HG03159 (cell line): ENCODE results near the gene TENM4.

Experiments
- ATAC-seq: cut with Tn5 transposase; IDR thresholded peaks from one replicate; pipeline ENCODE4 v1.9.1; 2021; ENCODE audit warnings: mild to moderate bottlenecking, moderate library complexity; ENCODE audit not compliant: unreplicated experiment

The TENM4 gene

GRCh38 chr11:78772186-78772585 lies 668.6 kb downstream of the TENM4 start:
- ATAC-seq = no peak

- ATAC-seq = no peak
Observed at GRCh38 chr11:78770931-78771330, 669.9 kb downstream of the TENM4 start.

- no peak for ATAC-seq
Observed at GRCh38 chr11:78768971-78769370, 671.9 kb downstream of the TENM4 start.

GRCh38 chr11:78768345-78768744 lies 672.5 kb downstream of the TENM4 start:
- no peak for ATAC-seq

DNA sequence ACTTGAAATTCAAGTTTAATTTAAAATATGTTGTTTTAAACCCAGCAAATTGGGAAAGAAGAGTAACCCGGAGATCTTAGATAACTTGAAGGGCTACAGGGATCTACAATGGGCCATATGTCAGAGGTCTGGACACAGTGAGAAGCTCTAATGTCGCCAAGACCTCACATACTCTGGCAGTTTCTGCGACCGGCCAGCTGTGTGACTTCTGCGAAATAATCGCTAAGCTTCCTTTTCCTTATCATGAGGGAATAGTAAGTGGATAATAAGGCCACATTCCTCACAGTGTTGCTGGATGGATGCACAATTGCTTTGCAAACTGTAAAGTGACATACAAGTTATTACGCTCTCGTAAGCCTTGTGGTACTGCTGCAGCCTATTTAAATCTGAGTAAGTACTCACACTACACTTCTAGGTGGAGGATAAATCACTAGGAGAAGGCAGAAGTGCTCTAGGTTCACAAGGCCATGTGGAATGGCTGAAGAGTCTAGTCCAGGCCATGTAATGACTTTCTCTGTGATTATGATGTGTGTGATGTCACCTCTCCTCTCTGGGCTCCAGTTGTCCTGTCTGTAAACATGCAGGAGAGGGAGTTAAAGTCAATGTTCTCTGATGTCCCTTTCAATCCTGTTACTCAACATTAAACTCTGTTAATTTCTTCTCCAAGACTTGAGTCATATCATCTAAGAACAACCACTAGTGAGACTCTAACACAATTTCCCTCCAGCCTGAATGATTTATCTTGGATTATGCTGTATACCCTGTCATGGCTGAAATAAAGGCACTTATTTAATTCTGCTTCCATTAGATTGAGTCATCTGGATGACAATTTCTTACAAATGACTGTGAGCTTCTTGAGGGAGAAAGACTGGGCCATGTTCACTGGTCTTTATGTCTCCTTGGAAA lies 673.5 kb downstream of the TENM4 start:
- no peak for ATAC-seq

DNA sequence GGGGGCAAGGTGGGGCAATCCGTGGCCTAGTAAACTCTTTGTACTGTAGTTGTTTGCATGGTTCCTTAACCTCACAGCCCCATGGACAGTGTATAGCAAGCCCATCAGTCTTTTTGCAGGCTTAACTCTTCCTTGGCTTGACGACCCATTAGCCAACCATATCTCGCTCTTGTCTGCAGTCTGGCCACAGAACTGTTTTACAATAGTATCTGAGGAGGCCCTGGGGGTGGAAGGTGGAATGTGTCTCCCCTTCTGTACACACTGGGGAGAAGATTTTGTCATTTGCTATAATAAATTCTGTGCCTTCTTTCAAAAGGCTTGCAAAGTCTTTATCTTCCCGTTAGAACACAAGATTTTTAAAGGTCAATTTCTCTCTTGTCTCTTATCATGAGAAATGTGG lies 675.9 kb downstream of the TENM4 start:
- no peak for ATAC-seq

- ATAC-seq = no peak
Observed at GRCh38 chr11:78763664-78764063, 677.2 kb downstream of the TENM4 start.

GRCh38 chr11:78762105-78762504 lies 678.7 kb downstream of the TENM4 start:
- ATAC-seq = no peak

DNA sequence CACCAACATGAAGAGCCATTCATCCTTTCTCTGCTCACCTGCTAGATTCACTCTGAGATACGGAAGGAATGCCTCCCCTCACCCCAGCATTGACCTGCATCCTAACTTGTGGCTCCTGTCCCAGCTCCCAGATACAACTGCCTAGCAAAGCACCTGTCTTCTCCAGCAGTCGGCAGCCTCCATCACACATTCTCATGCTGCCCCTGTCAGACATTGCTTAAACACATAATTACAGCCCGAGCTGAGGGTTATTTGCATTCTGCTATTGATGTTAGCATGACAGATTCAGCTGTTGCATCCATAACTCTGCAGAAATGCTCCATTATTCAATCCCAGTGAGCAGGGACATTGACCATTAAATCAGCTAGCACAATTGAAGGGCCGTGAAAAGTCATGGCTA lies 681.8 kb downstream of the TENM4 start:
- no peak for ATAC-seq

- no peak for ATAC-seq
Observed at GRCh38 chr11:78753297-78753696, 687.5 kb downstream of the TENM4 start.

DNA sequence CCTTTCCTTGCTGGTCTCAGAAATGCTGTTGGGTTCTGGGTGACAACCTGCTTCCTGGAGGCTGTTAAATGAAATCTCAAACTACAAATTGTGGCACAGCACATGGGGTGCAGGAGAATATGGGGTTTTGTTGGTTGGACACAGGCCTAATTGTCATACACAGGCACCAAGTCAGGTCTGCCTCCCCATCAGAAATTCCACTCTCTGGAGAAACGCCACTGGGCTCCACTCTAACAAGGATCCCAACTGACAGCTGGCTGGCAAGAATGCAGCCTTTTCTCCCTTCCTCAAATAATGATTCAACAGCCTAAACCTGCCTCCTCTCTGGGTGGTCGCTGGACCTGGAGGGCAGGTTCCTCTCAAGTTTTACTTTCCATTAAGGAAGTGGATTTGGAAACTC lies 688.3 kb downstream of the TENM4 start:
- no peak for ATAC-seq

DNA sequence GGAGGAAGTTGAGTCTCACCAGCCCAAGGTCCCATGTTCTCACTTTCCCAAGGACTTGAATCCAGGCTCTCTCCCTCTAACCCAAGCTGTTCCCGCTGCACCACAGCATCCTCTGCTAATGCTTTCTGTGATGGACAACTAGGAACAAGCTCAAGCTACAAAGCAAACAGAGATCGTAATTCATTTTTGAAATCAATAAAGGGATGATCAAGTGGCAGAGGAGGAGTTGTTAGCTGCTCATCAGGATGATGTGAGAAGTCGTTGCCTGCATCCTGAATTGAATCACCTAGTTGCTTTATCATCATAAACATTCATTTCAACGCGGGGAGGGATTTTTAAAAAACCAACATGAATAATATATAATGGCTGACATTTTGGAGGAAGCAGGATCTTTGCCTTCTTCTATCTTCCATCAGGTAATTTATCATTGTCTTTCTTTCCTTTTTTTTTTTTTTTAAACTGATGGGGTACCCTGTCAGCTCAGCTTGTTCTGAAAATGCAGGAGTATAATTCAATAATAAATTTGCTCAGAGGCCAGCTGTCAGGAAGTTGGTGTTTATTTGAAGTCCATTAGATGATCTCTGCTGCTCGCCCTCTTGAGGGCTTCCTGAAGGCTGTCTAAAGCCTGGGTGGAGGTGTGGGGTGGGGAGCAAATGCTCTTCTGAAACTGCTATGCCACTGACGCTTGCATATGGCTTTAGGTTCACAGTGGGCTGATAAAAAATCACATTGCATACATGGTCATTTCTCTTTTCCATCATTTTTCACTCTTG lies 691.7 kb downstream of the TENM4 start:
- no peak for ATAC-seq

DNA sequence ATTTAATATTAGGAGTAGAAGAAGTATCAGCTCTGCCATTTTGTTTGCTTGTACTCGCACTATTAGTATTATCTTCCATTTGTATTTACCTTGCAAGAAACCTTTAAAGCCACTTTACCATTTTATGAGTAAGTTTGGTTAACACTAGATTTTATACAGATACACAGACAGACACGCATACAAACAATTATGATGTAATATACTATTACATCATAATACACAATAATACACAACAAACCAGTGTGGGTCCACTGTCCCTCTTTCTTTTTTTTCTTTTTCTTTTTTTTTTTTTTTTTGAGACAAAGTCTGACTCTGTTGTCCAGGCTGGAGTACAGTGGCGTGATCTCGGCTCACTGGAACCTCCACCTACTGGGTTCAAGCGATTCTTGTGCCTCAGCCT lies 695.9 kb downstream of the TENM4 start:
- no peak for ATAC-seq

- ATAC-seq = no peak
Observed at GRCh38 chr11:78744202-78744601, 696.6 kb downstream of the TENM4 start.

- no peak for ATAC-seq
Observed at GRCh38 chr11:78742430-78742829, 698.4 kb downstream of the TENM4 start.

DNA sequence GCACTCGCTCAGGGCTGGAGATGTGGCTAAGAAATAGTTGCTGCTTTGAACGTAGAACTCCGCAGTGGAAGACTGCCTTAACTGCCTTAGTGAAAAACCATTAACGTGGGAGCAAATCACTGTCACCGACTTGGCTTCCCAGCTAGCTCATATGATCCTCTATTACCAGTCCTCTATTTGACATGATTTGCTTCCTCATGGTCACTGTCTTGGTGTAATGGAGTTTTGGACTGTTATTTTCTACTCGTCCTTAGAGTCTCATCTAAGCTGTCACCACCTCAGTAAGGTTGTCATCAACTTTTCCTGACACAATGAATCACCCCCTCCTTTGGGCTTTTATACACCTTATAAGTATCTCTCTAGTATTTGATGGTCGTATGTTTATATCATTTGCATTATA lies 699.1 kb downstream of the TENM4 start:
- ATAC-seq = no peak

DNA sequence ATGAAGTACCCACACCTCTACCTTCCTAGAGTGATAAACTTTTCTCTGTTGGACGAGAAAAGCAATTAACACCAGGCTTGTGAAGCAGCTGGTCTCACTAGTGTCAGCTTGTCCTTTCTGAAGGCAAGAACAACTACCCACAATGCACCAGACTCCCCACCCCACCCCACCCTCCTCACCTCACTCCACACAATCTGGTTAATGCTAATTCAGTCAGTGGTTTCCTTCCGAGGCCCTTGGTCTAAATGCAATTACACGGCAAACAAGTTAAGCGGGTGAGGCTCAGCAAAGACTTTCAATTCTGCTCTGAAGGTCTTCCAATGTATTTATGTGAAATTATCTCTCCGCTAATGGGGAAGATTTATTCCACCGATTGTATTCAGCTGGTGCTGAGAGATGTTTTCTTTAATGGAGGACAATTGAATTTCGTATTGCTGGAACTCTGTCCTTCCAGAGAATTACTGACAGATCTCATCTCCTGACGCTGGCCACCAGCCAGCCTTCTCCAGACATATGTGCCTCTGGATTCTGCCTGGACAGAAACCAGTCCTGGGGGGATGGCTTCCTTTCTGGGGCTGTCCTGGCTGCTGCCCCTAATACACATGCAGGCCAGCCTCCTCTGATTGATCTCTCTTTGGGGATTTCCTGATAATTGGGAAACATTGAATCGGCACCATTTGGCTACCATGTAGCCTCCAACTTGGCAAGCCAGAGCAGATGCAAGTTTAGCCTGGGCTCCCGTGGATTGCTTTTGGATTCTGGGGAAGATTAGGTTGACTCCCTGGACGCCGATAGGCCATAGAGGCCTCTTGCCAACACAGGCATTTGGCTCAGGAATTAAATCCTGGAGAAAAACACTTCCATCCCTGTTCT lies 700.4 kb downstream of the TENM4 start:
- ATAC-seq = no peak

DNA sequence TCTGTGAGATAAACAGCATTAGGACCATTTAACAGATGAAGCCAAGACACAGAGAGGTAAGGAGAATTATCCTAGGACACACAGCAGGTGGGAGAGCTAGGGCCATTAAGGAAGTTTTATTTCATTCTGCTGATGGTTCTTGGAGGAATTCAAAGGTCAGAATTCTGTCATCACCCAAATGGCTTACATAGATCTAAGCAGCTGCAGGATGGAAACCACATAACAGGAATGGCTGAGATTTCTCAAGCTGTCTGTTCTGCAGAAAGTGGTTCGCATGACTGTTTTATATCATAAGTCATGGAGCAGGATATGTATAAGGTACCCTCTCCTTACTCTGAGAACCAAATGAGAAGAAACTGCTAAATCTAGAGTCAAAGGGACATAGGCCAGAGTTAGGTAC lies 702.9 kb downstream of the TENM4 start:
- ATAC-seq = no peak

- ATAC-seq = no peak
Observed at GRCh38 chr11:78737301-78737700, 703.5 kb downstream of the TENM4 start.

GRCh38 chr11:78735711-78736110 lies 705.1 kb downstream of the TENM4 start:
- no peak for ATAC-seq

DNA sequence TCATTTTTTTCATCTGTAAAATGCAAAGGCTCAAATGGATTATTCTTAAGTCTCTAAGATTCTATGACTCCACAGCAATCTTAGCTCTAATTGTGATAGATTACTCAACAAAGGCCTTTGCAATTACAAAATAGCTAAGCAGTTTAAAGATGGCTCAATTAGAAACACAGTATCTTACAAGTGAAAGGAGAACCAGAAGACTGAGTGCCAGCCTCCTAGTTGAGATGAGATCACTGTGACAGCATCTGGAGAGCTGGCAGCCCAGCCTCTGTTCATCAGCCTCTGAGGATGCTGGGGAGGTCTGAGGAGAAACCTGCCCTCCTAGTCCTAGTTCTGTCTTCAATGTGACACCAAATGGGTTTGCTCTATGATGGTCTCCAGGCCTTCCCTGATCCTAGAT lies 707.8 kb downstream of the TENM4 start:
- ATAC-seq = no peak
